Osteocyte (in vitro differentiated cells): ENCODE measurements around the gene PHETA2. TPM values are rescaled to one million over a fixed set of nuclear protein-coding genes. Genes with fewer than 3 reads are reported as not detected.

Source experiments
- DNase-seq: peaks from one replicate; pipeline ENCODE4 v3.0.0; 2021; ENCODE audit warnings: mixed read lengths; ENCODE audit not compliant: unreplicated experiment; ENCODE audit errors: extremely low spot score
- H3K27ac Mint-ChIP-seq: one replicate; pipeline ENCODE4 v1.8.0; 2021; ENCODE audit warnings: mild to moderate bottlenecking, mixed read lengths; ENCODE audit not compliant: unreplicated experiment
- H3K27me3 Mint-ChIP-seq: one replicate; pipeline ENCODE4 v1.8.0; 2021; ENCODE audit warnings: mixed read lengths; ENCODE audit not compliant: unreplicated experiment
- H3K36me3 Mint-ChIP-seq: one replicate; pipeline ENCODE4 v1.8.0; 2021; ENCODE audit warnings: mixed read lengths; ENCODE audit not compliant: unreplicated experiment
- H3K4me1 Mint-ChIP-seq: one replicate; pipeline ENCODE4 v1.8.0; 2021; ENCODE audit warnings: mixed read lengths; ENCODE audit not compliant: unreplicated experiment
- H3K4me3 Mint-ChIP-seq: one replicate; pipeline ENCODE4 v1.8.0; 2021; ENCODE audit warnings: mild to moderate bottlenecking, moderate library complexity, mixed read lengths; ENCODE audit not compliant: unreplicated experiment
- H3K9me3 Mint-ChIP-seq: one replicate; pipeline ENCODE4 v1.8.0; 2021; ENCODE audit warnings: mixed read lengths; ENCODE audit not compliant: unreplicated experiment
- total RNA-seq: library from RNA; stranded (reverse); gene quantifications from 2 replicates; pipeline ENCODE4 v1.2.1, GENCODE V29; 2021
- TF ChIP-seq, protein P1 (sequence below): fragments of 200-600 bp; sonication (generic); IDR thresholded peaks from 2 replicates; pipeline ENCODE4 v1.5.0; 2021; ENCODE audit warnings: antibody characterized with exemption, mild to moderate bottlenecking, moderate library complexity

PHETA2 gene
- total RNA-seq, 1 donor from 2014 or later: not detected

DNA sequence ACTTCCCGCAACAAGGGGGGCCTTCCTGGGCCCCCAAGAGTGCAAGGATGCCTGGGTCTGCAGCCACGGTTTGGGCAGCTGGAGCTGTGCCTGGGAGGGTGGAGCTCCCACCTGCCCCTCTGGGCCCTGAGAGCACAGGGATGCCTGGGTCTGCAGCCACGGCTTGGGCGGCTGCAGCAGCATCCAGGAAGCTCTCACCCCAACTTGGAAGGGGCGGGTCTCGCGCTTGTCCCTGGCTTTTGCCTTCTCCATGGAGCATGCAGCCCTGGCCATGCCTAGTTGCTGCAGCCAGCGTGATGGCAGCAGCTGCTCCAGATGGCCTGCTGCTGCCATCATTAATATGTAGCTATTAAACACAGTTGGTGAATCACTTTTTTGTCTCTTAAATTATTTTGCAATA is 38.8 kb upstream of the PHETA2 start:
- Mint-ChIP-seq H3K36me3 (no peaks in the 10 kb centered on the region), H3K27ac (no peak overlapping the region), H3K27me3 (peaks cover 36% of the 10 kb centered on the region), H3K9me3 (peaks cover 4% of the 10 kb centered on the region), H3K4me1 (peaks cover 13% of the 10 kb centered on the region), H3K4me3 (no peak overlapping the region)
- TF ChIP-seq, protein P1, sequence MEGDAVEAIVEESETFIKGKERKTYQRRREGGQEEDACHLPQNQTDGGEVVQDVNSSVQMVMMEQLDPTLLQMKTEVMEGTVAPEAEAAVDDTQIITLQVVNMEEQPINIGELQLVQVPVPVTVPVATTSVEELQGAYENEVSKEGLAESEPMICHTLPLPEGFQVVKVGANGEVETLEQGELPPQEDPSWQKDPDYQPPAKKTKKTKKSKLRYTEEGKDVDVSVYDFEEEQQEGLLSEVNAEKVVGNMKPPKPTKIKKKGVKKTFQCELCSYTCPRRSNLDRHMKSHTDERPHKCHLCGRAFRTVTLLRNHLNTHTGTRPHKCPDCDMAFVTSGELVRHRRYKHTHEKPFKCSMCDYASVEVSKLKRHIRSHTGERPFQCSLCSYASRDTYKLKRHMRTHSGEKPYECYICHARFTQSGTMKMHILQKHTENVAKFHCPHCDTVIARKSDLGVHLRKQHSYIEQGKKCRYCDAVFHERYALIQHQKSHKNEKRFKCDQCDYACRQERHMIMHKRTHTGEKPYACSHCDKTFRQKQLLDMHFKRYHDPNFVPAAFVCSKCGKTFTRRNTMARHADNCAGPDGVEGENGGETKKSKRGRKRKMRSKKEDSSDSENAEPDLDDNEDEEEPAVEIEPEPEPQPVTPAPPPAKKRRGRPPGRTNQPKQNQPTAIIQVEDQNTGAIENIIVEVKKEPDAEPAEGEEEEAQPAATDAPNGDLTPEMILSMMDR: no peak
- no peak for DNase-seq

DNA sequence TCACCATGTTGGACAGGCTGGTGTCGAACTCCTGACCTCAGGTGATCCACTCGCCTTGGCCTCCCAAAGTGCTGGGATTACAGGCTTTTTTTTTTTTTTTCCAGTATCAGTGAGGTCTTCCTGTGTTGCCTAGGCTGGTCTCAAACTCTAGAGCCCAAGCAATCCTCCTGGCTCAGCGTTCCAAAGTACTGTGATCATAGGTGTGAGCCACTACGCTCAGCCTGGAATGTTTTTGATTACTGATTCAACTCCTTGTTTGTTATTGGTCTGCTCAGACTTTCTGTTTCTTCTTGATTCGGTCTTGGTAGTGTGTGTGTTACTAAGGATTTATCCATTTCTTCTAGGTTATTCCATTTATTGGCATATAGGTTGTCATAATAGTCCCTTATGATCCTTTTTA is 34.8 kb upstream of the PHETA2 start:
- no peak for DNase-seq
- Mint-ChIP-seq H3K27ac (no peak overlapping the region), H3K27me3 (peaks cover 41% of the 10 kb centered on the region), H3K4me1 (no peaks in the 10 kb centered on the region), H3K4me3 (no peak overlapping the region), H3K9me3 (peaks cover 19% of the 10 kb centered on the region), H3K36me3 (no peaks in the 10 kb centered on the region)
- TF ChIP-seq, protein P1: no peak

DNA sequence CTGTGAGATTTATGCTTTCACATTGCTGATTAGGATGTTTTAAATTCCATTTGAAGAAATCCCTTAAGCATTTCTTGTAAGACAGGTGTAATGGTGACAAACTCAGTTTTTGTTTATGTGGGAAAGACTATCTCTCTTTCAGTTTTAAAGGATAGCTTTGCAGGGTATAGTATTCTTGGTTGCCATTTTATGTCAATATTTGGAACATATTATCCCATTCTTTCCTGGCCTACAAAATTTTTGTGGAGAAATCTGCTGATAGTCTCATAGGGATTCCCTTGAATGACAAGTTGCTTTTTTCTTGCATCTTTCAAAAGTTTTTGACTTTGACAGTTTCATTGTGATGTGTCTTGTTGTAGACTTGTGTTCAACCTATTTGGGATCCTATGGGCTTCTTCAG is 32.3 kb upstream of the PHETA2 start:
- Mint-ChIP-seq H3K36me3 (peaks cover 2% of the 10 kb centered on the region), H3K9me3 (peaks cover 19% of the 10 kb centered on the region)

DNA sequence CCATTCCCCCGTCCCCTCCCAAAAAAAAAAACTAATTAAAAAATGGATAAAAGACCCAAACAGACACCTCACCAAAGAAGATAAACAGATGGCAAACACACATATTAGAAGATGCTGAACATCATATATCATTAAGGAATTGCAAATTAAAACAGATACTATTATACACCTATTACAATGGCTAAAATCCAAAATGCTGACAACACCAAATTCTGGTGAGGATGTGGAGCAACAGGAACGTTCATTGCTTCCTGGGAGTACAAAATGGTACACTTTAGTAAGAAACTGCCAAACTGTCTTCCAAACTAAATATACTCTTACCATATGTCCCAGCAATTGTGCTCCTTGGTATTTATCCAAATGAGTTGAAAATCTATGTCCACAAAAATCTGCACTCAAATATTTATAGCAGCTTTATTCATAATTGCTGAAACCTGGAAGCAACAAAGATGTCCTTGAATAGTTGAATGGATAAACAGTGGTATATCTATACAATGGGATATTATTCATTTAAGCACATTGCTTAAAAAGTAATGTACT is 23.3 kb upstream of the PHETA2 start:
- no peaks in the 10 kb centered on the region for H3K27me3 Mint-ChIP-seq
- H3K9me3 Mint-ChIP-seq: no peaks in the 10 kb centered on the region
- TF ChIP-seq, protein P1: no peak
- H3K36me3 Mint-ChIP-seq: peaks cover 2% of the 10 kb centered on the region
- no peak for DNase-seq
- H3K4me1 Mint-ChIP-seq: peaks cover 2% of the 10 kb centered on the region
- no peak overlapping the region for H3K27ac Mint-ChIP-seq
- H3K4me3 Mint-ChIP-seq: no peak overlapping the region

More for the DNA sequence above, 32.3 kb upstream of the PHETA2 start:
- no peak overlapping the region for H3K4me3 Mint-ChIP-seq
- H3K27ac Mint-ChIP-seq: no peak overlapping the region
- H3K27me3 Mint-ChIP-seq: peaks cover 33% of the 10 kb centered on the region
- no peaks in the 10 kb centered on the region for H3K4me1 Mint-ChIP-seq
- TF ChIP-seq, protein P1: no peak
- no peak for DNase-seq

DNA sequence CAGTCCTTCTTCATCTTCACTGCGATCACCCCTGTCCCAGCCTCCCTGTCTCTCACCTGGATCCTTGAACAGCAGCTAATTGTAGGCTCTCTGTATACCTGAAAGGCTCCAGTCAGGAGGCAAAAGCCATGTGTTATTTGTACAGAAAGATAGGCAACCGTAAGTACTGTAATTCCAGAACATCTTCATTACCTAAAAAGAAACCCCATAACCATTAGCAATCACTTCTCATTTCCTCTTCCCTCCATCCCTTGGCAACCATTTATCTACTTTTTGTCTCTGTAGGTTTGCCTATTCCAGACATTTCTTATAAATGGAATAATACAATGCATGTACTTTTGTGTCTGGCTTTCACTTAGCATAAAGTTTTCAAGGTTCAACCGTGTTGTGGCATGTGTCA is 21.3 kb upstream of the PHETA2 start:
- TF ChIP-seq, protein P1: no peak
- H3K9me3 Mint-ChIP-seq: peaks cover 14% of the 10 kb centered on the region
- no peak for DNase-seq
- no peaks in the 10 kb centered on the region for H3K27me3 Mint-ChIP-seq
- no peak overlapping the region for H3K4me3 Mint-ChIP-seq
- H3K27ac Mint-ChIP-seq: no peak overlapping the region
- peaks cover 7% of the 10 kb centered on the region for H3K36me3 Mint-ChIP-seq
- H3K4me1 Mint-ChIP-seq: no peaks in the 10 kb centered on the region
